ENCODE data around the gene TCF19.
A peak's percentile ranks its signal among the peaks of the same experiment; 100 is the strongest.

The TCF19 gene

GRCh38 chr6:31121131-31121790 is 37.1 kb upstream of the TCF19 start:
- Mint-ChIP-seq H3K36me3 (no peaks in the 10 kb centered on the region), H3K27ac (no peak overlapping the region), H3K4me1 (peaks cover 6 to 8% of the 10 kb centered on the region in 2 donors), H3K27me3 (peaks cover 16 to 30% of the 10 kb centered on the region in 2 donors), H3K4me3 (no peak overlapping the region), H3K9me3 (no peaks in the 10 kb centered on the region)
- DNase-seq (no peak), ATAC-seq (replicated peaks) (no peak)

DNA sequence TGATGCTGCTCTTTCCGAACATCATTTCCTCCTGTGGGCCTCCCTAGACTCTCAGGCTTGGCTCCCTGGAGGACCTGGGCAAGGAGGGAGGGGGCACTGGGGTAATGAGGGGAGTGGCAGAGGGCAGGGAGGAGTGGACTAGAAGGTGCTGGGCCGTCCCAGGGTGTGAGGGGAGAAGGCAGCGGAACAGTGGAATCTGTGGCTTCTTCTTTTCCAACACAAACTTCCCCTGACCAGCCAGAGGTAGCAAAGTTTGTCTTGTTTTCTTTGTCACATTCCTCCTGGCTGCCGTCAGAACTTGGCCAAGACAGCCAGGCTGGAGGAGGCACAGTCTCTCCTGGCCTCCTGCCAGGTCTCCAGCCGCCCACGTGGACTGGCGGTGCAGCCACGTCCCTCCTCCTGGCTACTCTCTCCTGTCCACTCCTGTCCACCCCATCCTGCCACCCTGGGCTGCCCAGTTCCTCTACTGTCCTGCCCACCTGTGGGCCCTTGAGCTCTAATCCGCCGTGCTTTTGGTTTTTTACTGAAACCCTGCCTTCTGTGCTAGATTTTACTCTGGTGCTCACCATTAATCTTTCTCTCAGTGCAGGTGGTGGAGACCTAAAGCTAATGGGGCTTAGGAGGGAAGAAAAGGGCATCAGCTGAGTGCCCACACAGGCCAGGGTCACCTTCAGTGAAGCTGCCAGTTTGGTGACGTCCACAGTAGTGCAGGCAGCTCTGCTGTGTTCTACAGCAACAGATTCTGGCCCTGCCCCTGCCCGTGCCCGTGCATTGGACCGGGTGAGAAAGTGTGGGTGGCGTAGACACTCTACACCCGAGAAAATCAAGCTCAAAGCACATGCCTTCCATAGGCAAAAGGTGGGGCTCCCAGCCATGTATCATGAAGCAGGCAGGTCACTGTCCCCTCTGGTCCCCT is 35.3 kb upstream of the TCF19 start:
- no peak overlapping the region for H3K27ac Mint-ChIP-seq
- H3K4me3 Mint-ChIP-seq: no peak overlapping the region
- peaks cover 9 to 12% of the 10 kb centered on the region in 2 donors for H3K4me1 Mint-ChIP-seq
- ATAC-seq (replicated peaks) (peak in 1 of 2 donors; percentile 65), DNase-seq (no peak)
- peaks cover 22% of the 10 kb centered on the region in 2 donors for H3K27me3 Mint-ChIP-seq
- H3K9me3 Mint-ChIP-seq: no peaks in the 10 kb centered on the region
- no peaks in the 10 kb centered on the region for H3K36me3 Mint-ChIP-seq

- peaks cover 27 to 30% of the 10 kb centered on the region in 2 donors for H3K27me3 Mint-ChIP-seq
- no peak for DNase-seq
- peaks cover 11 to 14% of the 10 kb centered on the region in 2 donors for H3K4me1 Mint-ChIP-seq
- no peaks in the 10 kb centered on the region for H3K9me3 Mint-ChIP-seq
- no peak for ATAC-seq (replicated peaks)
- H3K27ac Mint-ChIP-seq: no peak overlapping the region
- H3K4me3 Mint-ChIP-seq: no peak overlapping the region
- no peaks in the 10 kb centered on the region for H3K36me3 Mint-ChIP-seq
Measured at GRCh38 chr6:31125162-31125561, 33.2 kb upstream of the TCF19 start.

- Mint-ChIP-seq H3K27me3 (peaks cover 28 to 32% of the 10 kb centered on the region in 2 donors), H3K36me3 (no peaks in the 10 kb centered on the region), H3K4me3 (no peak overlapping the region), H3K4me1 (peaks cover 11 to 14% of the 10 kb centered on the region in 2 donors), H3K9me3 (no peaks in the 10 kb centered on the region), H3K27ac (no peak overlapping the region)
- ATAC-seq (replicated peaks) (no peak), DNase-seq (no peak)
Measured at GRCh38 chr6:31125586-31126363, 32.6 kb upstream of the TCF19 start.

DNA sequence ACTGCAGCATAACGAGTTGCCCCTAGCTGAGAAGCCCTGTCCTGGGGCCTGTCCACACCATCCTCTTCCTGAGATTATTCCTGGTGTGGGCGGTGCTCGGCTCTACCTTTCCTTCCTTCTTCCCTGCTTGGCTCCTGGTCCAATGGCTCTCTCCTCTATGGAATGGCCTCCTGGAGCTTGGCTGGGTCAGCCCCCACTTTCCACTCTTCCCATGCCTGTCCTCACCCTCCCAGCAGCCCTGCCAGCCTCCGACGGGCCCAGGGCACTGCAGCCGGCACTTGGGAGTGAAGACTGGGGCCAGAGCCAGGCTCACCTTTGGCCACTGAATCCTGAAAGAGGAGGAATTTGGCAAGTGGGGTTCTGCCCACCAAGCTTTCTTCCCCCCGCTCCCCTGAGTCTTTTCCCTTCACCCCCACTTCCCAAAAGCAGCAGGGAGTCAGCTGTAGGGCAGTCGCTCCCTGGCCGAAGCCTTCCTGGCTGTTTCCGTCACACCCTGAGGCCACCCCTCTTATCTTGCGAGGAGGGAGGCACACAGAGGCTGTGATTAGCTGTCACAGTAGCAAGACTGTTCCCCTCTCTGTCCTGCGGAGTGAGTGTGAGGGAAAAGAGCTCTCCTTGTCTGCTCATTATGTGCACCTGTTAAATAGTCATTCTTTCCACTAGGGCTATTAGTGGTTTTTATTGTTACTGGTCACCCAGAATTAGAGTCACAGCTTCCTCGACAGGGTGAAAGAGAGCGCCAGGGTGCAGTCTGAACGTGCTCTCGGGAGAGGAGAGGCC is 31.8 kb upstream of the TCF19 start:
- ATAC-seq (replicated peaks): no peak
- H3K9me3 Mint-ChIP-seq: no peaks in the 10 kb centered on the region
- no peak overlapping the region for H3K4me3 Mint-ChIP-seq

DNA sequence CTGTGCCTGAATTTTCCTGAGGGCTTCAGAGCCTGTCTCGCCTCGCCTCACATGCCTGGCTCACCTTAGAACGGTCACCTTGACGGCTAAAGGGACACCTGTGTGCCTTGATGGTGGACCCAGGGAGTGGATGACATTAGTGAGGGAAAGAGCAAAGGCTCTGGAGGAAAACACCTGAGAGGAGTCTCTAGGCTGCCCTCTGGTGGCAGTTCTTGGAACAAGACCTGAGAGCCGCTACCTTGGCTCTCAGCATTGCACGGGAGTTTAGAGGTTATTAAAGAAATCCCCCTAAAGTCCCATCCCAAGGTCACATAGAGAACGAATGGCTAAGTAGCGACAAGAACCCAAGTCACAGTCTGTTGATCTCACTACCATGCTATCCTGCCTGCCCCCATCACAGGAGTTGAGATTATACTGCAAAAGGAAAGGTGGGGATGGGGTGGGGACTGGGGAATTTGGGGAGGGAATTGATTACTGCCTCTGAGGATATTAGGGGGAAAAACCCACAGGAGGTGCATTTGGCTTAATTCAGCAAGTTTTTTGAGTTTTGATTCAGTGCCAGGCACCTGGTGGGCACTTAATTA is 30.2 kb upstream of the TCF19 start:
- Mint-ChIP-seq H3K4me3 (no peak overlapping the region), H3K36me3 (no peaks in the 10 kb centered on the region), H3K9me3 (no peaks in the 10 kb centered on the region), H3K27ac (no peak overlapping the region), H3K27me3 (peaks cover 23 to 24% of the 10 kb centered on the region in 2 donors), H3K4me1 (peaks cover 7 to 14% of the 10 kb centered on the region in 2 donors)
- peak; percentile 45 for DNase-seq
- peak; percentile 70 to 81 for ATAC-seq (replicated peaks)

More for the DNA sequence above, 31.8 kb upstream of the TCF19 start:
- DNase-seq: no peak
- Mint-ChIP-seq H3K4me1 (peaks cover 11 to 14% of the 10 kb centered on the region in 2 donors), H3K27ac (no peak overlapping the region), H3K27me3 (peaks cover 27 to 28% of the 10 kb centered on the region in 2 donors), H3K36me3 (no peaks in the 10 kb centered on the region)

DNA sequence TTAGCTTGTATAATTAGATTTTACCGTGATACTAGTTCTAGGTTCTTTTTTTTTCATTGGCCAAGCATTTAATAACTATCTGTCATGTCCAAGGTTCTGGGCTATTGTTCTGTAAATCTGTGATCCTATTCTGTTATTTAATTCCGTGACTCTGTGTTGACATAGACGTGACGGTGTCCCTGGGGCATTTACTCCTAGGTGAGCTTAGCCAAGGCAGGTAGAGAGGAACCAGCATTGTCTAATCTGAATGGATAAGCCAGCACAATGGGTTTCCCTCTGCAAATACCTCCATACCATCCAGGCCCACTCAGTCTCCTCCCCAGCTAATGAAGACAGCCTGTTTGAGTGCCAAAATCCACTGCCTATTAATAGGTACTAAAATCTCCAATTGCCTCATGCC is 29.3 kb upstream of the TCF19 start:
- Mint-ChIP-seq H3K27me3 (peaks cover 19 to 24% of the 10 kb centered on the region in 2 donors), H3K27ac (no peak overlapping the region), H3K9me3 (no peaks in the 10 kb centered on the region), H3K36me3 (no peaks in the 10 kb centered on the region), H3K4me1 (peaks cover 6 to 14% of the 10 kb centered on the region in 2 donors), H3K4me3 (no peak overlapping the region)
- DNase-seq (no peak), ATAC-seq (replicated peaks) (no peak)

GRCh38 chr6:31130751-31131150 is 27.6 kb upstream of the TCF19 start:
- H3K4me3 Mint-ChIP-seq: no peak overlapping the region
- ATAC-seq (replicated peaks): no peak
- no peak overlapping the region for H3K27ac Mint-ChIP-seq
- H3K4me1 Mint-ChIP-seq: peaks cover 6% of the 10 kb centered on the region in 2 donors
- peaks cover 19 to 24% of the 10 kb centered on the region in 2 donors for H3K27me3 Mint-ChIP-seq
- H3K36me3 Mint-ChIP-seq: no peaks in the 10 kb centered on the region
- DNase-seq: no peak
- no peaks in the 10 kb centered on the region for H3K9me3 Mint-ChIP-seq

DNA sequence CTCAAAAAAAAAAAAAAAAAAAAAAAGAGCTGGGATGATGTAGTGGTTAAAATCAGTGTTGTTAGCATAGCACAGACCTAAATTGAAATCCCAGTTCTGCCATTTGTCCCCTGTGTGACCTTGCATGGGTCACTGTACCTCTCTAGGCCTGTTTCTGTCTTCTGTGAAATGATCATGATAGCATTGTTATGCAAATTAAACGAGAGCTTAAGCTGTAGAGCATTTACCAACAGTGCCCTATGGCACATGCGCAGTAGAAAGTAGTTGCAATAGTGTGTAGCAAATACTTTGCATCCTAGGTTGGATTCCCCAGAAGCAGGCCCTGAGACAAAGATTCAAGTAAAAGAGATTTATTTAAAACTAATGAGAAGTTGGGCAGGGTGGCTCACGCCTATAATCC is 26.8 kb upstream of the TCF19 start:
- Mint-ChIP-seq H3K9me3 (no peaks in the 10 kb centered on the region), H3K4me3 (no peak overlapping the region), H3K27me3 (peaks cover 17 to 19% of the 10 kb centered on the region in 2 donors), H3K36me3 (no peaks in the 10 kb centered on the region), H3K4me1 (peaks cover 6% of the 10 kb centered on the region in 2 donors), H3K27ac (no peak overlapping the region)
- ATAC-seq (replicated peaks): no peak
- DNase-seq: no peak

- Mint-ChIP-seq H3K27me3 (peaks cover 17 to 23% of the 10 kb centered on the region in 2 donors), H3K27ac (no peak overlapping the region), H3K36me3 (no peaks in the 10 kb centered on the region), H3K4me1 (peaks cover 8 to 11% of the 10 kb centered on the region in 2 donors), H3K4me3 (no peak overlapping the region), H3K9me3 (no peaks in the 10 kb centered on the region)
- no peak for ATAC-seq (replicated peaks)
- DNase-seq: no peak
Measured at GRCh38 chr6:31132806-31133205, 25.6 kb upstream of the TCF19 start.

DNA sequence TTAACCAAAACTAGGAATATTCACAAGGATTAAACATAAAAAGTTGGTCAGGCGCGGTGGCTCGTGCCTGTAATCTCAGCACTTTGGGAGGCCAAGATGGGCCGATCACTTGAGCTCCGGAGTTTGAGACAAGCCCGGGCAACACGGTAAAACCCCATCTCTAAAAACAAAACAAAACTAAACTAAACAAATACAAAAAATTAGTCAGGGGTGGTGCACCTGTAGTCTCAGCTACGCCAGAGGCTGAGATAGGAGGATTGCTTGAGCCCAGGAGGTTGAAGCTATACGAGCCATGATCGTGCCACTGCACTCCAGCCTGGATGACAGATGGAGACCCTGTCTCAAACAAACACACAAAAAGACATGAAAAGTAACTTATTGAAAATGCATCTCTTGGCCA is 22.7 kb upstream of the TCF19 start:
- H3K4me1 Mint-ChIP-seq: peaks cover 5 to 7% of the 10 kb centered on the region in 2 donors
- no peak overlapping the region for H3K4me3 Mint-ChIP-seq
- ATAC-seq (replicated peaks) (no peak), DNase-seq (no peak)
- no peaks in the 10 kb centered on the region for H3K36me3 Mint-ChIP-seq
- H3K27ac Mint-ChIP-seq: no peak overlapping the region
- no peaks in the 10 kb centered on the region for H3K9me3 Mint-ChIP-seq
- peaks cover 5% of the 10 kb centered on the region in 2 donors for H3K27me3 Mint-ChIP-seq

- Mint-ChIP-seq H3K27ac (no peak within 1 kb of the TSS), H3K9me3 (no peaks in the 10 kb centered on the region), H3K36me3 (peaks cover 5 to 12% of the 10 kb centered on the region in 2 donors), H3K27me3 (peaks cover 5% of the 10 kb centered on the region in 2 donors), H3K4me3 (peak within 1 kb of the TSS in 1 of 2 donors; percentile 11), H3K4me1 (peaks cover 5 to 7% of the 10 kb centered on the region in 2 donors)
- DNase-seq (no peak), ATAC-seq (replicated peaks) (no peak)
Measured at GRCh38 chr6:31138982-31139381, 19.4 kb upstream of the TCF19 start, which contains the start of gene PSORS1C2. TSS of gene PSORS1C2 (minus strand) at chr6:31139066. CDS start at chr6:31139026, 40 bp downstream.

- DNase-seq (no peak), ATAC-seq (replicated peaks) (no peak)
- Mint-ChIP-seq H3K9me3 (no peaks in the 10 kb centered on the region), H3K27me3 (peaks cover 5% of the 10 kb centered on the region in 2 donors), H3K36me3 (peaks cover 6 to 15% of the 10 kb centered on the region in 2 donors), H3K4me1 (peaks cover 5 to 7% of the 10 kb centered on the region in 2 donors), H3K27ac (no peak overlapping the region), H3K4me3 (no peak overlapping the region)
Measured at GRCh38 chr6:31139599-31139998, 18.8 kb upstream of the TCF19 start.
